GM21515 (cell line): ENCODE results near the gene CD300C.
"Not testable (repeated sequence)": the region's sequence is repeated elsewhere in the genome, so short reads cannot be mapped to it uniquely, and the experiment has no call there.

Experiments
- ATAC-seq: cut with Tn5 transposase; IDR thresholded peaks from one replicate; pipeline ENCODE4 v1.9.1; 2021; ENCODE audit not compliant: unreplicated experiment

CD300C gene

GRCh38 chr17:74536890-74537289 is 9.0 kb downstream of the CD300C start:
- ATAC-seq = no peak

GRCh38 chr17:74532115-74532514 is 13.8 kb downstream of the CD300C start:
- no peak for ATAC-seq

- ATAC-seq = no peak
Observed at GRCh38 chr17:74531231-74531761, 14.6 kb downstream of the CD300C start, which contains the start of gene CD300LB. Gene CD300LB, minus strand, starts transcription at chr17:74531475. Its CDS starts 125 bp downstream, at chr17:74531350.

- ATAC-seq = no peak
Observed at GRCh38 chr17:74530831-74531150, 15.1 kb downstream of the CD300C start.

GRCh38 chr17:74529243-74529642 is 16.7 kb downstream of the CD300C start:
- ATAC-seq = no peak

- ATAC-seq = peak; percentile 69
Observed at GRCh38 chr17:74528491-74529199, 17.3 kb downstream of the CD300C start.

- ATAC-seq = no peak
Observed at GRCh38 chr17:74527756-74528155, 18.2 kb downstream of the CD300C start.

- no peak for ATAC-seq
Observed at GRCh38 chr17:74527081-74527480, 18.8 kb downstream of the CD300C start.

- no peak for ATAC-seq
Observed at GRCh38 chr17:74526681-74527080, 19.2 kb downstream of the CD300C start.

GRCh38 chr17:74525781-74526288 is 20.1 kb downstream of the CD300C start:
- no peak for ATAC-seq

GRCh38 chr17:74525465-74525725 is 20.5 kb downstream of the CD300C start:
- ATAC-seq = no peak

- no peak for ATAC-seq
Observed at GRCh38 chr17:74524653-74525464, 21.1 kb downstream of the CD300C start.

- no peak for ATAC-seq
Observed at GRCh38 chr17:74523308-74523707, 22.6 kb downstream of the CD300C start.

- no peak for ATAC-seq
Observed at GRCh38 chr17:74522381-74523105, 23.4 kb downstream of the CD300C start.

- ATAC-seq = no peak
Observed at GRCh38 chr17:74521701-74522201, 24.2 kb downstream of the CD300C start.

- no peak for ATAC-seq
Observed at GRCh38 chr17:74520790-74521480, 25.0 kb downstream of the CD300C start.

- no peak for ATAC-seq
Observed at GRCh38 chr17:74520016-74520434, 25.9 kb downstream of the CD300C start.

- ATAC-seq = not testable (repeated sequence)
Observed at GRCh38 chr17:74518413-74518981, 27.4 kb downstream of the CD300C start.

- ATAC-seq = no peak
Observed at GRCh38 chr17:74516561-74517328, 29.2 kb downstream of the CD300C start.

- no peak for ATAC-seq
Observed at GRCh38 chr17:74515941-74516340, 30.0 kb downstream of the CD300C start.
